NK-92 (cell line): ENCODE results near the gene OR51V1.

Source experiments
- DNase-seq: peaks from one replicate; lab custom pipeline; 2025; ENCODE audit not compliant: unreplicated experiment; lab: John Stamatoyannopoulos, UW

The OR51V1 gene

DNA sequence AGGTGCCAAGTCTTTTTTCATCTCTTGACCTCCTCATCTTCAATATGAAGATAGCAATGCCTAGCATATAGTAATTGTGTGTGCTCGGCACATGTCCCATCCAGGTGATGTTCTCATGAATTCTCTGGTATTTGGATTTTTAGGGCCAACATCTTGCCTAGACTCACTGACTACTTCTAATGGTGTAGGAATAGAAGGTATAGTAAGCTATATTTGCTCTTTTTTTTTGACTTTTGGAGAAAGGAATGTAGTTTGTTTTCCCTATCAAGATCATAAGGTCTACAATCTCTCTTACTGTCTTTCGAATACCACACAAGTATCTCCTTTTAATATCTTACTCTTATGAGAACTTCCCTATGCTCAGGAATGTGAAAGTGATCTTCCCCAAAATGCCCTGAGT, 30.6 kb upstream of the OR51V1 start:
- DNase-seq, result no peak

DNA sequence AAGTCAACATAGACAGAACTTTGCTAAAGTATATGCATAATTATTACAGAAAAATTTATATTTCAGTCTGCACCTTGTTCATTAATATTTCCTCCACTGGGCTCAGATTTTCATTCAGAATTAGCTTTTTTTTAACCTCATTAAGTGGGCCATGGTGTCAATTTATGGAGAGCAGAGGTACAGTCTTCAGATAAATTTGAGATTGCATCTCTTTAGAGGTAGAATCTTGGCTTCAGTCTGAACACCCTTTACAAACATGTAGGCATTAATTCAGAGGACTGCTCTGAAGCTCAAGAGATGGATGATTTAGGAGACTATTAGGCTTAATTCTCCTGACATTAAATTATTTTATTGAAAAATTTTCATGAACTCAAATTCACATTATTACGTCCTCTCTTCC, 29.8 kb upstream of the OR51V1 start:
- no peak for DNase-seq

DNA sequence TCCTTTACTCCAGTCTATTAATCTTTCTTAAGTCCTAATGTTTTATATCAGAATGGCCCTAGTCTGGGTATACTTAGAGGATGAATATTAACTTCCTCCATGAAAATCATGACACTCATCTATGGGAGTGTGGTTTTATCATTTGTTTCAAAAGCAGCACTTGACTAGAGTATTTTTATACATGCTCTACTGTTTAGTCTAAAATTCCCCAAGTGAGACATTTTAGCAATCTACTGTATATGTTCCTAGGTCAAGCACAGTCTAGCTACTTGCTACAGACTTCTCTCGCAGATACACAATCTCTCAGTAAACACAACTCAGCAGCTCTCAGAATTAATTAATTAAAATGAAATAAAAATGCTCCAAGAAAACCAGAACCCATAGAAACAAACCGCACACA, 29.3 kb upstream of the OR51V1 start:
- DNase-seq, result no peak

DNA sequence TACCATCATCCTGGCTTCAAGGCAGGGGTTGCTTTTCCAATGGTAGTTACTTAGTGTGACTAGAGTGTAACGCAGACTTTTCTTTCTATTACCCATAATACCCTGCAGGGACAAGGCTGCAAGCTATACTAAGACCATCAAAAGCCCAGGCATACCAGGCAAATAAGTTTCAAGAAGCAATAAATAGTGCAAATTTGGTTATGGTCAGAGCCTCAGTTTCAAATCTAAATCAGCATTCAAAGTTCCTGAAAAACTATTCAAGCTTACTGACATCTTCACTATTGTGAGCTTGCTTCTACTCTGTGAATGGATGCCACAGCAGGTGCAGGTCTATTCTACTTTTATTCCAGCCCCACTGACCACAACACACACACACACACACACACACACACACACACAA, 28.9 kb upstream of the OR51V1 start:
- DNase-seq, result no peak

DNA sequence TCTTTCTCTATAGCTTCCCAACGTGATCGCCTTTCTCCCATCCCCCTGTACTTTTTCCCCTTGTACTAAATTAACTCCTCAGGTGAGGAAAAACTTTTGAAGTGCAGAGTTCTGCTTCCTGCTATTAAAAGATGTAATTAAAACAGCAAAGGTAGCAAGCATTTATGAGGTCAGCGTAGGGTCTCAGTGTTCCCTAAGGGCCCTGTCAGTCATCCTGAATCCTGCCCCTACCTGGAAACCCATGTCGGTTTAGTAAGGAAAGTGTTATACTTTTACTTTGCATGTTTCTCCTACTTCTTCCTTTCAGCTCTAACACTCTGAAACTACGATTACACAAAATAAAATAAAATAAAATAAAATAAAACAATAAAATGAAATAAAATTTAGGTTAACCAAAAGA, 27.6 kb upstream of the OR51V1 start:
- DNase-seq, result no peak

DNA sequence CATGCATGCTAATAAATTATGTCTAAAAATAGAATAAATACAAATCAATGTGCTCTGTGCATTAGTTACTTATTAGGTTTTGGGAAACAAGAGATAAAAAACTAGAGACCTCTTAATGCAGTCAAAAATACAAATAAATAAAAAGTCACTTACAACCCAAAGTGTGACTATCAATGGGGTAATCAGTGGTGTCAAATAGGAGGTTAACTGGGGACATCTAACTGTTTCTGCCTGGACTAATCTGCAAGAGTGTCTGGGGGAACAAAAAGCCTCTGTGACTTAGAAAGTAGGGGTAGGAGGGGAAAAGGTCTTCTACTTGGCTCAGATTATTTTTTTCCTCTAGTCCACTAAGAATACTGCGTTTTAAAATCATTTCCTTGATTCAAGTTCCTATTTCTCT, 27.2 kb upstream of the OR51V1 start:
- DNase-seq, result no peak

DNA sequence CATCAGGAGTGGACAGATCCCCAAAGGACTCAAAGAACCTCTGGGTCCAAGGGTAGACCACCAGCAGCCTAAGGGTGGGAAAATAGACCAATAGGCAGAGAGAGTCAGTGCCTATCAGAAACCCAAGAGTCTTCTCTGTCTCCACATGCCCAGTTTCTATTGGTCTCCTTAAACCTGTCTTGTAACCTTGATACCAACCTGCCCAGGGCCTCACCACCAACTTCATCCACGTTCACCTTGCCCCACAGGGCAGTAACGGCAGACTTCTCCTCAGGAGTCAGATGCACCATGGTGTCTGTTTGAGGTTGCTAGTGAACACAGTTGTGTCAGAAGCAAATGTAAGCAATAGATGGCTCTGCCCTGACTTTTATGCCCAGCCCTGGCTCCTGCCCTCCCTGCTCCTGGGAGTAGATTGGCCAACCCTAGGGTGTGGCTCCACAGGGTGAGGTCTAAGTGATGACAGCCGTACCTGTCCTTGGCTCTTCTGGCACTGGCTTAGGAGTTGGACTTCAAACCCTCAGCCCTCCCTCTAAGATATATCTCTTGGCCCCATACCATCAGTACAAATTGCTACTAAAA, 26.3 kb upstream of the OR51V1 start, which contains the start of gene HBB:
Gene HBB (minus strand): TSS at position 340 of the 579 bp plus-strand sequence. CDS start 50 bp downstream, at position 290.
- no peak for DNase-seq

DNA sequence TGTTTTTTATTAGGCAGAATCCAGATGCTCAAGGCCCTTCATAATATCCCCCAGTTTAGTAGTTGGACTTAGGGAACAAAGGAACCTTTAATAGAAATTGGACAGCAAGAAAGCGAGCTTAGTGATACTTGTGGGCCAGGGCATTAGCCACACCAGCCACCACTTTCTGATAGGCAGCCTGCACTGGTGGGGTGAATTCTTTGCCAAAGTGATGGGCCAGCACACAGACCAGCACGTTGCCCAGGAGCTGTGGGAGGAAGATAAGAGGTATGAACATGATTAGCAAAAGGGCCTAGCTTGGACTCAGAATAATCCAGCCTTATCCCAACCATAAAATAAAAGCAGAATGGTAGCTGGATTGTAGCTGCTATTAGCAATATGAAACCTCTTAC, 25.0 kb upstream of the OR51V1 start:
- DNase-seq, result no peak

DNA sequence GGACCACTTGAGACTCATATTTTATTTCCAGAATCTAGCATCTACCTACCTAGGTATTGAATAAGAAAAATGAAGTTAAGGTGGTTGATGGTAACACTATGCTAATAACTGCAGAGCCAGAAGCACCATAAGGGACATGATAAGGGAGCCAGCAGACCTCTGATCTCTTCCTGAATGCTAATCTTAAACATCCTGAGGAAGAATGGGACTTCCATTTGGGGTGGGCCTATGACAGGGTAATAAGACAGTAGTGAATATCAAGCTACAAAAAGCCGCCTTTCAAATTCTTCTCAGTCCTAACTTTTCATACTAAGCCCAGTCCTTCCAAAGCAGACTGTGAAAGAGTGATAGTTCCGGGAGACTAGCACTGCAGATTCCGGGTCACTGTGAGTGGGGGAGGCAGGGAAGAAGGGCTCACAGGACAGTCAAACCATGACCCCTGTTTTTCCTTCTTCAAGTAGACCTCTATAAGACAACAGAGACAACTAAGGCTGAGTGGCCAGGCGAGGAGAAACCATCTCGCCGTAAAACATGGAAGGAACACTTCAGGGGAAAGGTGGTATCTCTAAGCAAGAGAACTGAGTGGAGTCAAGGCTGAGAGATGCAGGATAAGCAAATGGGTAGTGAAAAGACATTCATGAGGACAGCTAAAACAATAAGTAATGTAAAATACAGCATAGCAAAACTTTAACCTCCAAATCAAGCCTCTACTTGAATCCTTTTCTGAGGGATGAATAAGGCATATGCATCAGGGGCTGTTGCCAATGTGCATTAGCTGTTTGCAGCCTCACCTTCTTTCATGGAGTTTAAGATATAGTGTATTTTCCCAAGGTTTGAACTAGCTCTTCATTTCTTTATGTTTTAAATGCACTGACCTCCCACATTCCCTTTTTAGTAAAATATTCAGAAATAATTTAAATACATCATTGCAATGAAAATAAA, 24.3 kb upstream of the OR51V1 start:
- DNase-seq, result no peak

DNA sequence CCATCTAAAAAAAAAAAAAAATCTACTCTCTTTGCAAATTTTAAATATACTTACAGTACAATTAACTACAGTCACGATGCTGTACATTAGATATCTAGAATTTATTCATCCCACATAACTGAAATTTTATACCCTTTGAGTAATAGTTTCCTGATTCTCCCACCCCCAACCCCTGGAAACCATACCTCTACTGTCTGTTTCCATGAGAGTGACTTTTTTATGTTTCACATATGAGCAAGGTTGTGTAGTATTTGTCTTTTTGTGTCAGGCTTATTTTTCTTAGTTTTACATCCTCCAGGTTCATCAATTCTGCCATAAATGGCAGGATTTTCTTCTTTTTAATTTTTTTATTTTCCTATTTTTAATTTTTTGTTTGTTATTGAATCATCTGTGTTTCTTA, 23.2 kb upstream of the OR51V1 start:
- no peak for DNase-seq

DNA sequence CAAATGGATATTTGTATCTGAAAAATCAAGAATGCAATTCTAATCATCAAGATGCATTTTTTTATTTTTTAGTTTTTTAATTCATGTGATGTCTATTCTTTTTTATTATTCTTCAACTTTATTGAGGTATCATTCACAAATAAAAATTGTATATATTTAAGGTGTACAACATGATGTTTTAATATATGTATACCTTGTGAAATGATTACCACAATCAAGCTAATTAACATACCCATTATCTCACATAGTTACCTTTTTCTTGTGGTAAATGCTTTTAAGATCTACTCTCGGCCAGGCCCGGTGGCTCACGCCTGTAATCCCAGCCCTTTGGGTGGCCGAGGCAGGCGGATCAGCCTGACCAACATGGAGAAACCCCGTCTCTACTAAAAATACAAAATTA, 22.7 kb upstream of the OR51V1 start:
- no peak for DNase-seq

DNA sequence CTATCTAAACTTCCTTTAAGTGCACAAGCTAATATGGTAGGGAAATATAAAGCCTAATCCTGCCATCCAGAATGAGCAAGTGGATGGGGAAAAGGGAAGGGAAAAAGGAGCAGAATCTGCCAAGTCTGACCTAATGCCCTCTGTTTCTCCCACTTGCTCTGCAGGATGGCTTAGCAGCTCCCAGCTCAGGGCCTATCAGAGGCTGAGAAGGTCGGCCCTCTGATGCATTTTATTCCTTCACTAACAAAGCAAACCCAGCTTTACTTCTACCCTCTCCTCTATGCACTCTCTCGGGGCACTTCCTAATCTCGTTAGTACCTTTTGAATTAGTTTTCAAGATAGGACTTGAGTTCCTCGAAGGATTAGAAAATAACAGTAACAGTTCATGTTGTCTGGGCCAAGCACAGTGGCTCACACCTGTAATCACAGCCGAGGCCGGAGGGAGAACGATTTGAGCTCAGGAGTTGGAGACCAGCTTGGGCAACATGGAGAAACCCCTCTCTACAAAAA, 9.9 kb upstream of the OR51V1 start:
- no peak for DNase-seq

DNA sequence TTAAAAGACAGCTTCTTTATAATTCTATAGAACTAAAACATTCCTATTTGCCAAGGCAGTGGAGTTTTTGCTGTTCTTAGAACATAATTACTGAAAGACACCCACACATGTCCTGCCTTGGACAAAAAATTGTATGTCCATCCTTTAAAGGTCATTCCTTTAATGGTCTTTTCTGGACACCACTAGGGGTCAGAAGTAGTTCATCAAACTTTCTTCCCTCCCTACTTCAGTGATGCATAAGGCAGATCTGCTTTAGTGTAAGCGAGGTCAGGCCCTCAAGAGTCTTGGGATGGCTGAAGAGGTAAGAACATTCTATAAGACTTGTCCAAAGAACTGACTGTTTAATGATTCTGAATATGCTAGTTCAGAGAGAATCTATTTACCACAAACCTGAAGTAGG, 4.3 kb upstream of the OR51V1 start:
- no peak for DNase-seq

DNA sequence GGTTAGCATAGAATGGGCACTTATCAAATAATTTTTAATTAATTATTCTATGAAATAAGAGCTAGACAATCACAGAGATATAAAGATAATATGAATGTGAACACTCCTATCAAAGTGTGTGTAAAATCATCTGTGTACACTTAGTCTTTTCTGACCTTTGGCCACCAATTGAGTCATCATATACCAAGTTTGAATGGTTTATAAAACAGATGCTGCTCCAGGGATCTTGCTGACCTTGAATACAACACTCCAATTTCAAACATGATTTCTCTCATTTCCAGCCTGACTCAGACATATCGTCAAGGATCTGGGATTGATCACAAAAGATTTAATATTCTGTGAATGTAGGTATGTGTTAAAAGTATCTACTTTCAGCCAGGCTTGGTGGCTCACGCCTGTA, 2.9 kb upstream of the OR51V1 start:
- no peak for DNase-seq

DNA sequence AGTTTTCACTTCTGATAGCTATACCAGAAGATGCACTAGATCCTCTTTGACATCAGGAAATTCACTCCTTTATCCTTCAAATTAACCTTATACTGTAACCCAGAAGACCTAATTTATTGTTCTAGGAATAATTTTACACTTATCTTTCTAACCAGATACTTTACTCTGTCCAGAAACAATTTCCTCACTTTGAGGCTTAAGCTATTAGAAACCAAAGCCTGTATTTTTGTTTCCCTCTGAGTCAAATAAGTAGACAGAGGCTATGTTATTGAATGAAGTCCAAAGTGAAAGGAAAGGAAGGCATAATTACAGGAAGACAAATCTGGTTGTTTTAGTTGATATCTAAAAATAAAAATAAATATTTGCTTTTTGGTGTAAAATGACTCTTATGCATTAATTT, 2.2 kb downstream of the OR51V1 start:
- DNase-seq, result no peak

DNA sequence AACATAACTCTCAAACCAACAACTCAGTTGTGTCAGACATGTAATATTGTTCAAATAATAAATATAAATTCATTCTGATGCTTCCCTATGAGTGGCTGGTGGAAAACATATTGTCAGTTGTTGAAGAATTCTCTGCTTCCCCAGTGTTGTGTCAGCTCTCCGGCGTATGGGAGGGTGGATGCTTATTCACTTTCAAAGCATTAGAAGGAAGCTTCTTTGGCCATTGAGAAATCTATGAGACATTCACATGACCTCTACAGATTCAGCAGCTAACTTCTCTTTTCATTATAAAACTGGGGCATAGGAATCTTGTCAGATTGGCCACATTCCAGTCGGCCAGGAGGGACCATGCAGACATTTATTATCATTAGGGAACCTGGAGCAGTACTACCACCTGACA, 2.9 kb downstream of the OR51V1 start:
- no peak for DNase-seq

DNA sequence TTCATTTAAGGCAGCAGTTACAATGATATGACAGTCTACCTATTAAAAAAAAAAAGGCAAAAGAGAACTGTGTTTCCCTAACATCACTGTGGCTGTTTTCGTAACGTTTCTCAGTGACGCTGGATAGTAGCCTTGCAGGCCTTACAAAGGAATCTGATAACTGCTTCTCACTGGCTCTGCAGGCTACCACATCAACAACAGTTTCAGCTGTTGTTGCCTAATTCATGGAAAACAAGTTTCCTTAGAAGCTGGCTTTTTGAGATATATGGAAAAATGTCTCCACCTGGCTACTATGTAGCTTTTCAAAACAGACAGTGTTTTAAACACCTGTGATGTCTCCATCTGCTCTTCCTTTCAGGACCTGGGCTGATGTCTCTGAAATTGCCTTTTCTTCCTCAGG, 3.8 kb downstream of the OR51V1 start:
- DNase-seq, result no peak

DNA sequence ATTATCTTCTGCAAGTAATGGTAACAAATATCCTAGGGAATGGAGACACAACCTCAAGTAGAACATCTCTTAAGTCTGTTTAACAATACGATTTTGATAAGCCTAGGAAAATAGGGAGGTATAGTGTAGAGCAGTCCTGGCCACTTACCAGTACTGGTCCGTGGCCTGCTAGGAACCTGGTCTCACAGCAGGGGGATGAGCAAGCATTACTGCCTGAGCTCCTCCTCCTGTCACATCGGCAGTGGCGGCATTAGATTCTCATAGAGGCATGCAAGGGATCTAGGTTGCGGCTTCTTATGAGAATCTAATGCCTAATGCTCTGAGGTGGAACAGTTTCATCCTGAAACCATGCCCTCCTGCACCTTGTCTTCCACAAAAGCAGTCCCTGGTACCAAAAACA, 4.4 kb downstream of the OR51V1 start:
- DNase-seq, result no peak

DNA sequence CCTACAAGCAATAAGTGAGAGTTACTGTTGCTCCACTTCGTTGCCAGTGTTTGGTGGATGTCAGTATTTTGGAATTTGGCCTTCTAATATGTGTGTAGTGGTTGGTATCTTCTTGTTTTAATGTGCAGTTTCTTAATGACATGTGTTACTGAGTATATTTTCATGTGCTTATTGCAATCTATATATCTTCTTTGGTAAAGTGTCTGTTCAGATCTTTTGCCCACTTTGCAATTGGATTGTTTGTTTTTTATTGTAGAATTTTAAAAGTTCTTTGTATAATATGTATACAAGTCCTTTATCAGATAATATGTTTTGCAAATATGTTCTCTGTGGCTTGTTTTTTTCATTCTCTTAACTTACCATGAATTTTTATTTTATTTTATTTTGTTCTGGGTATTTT, 7.7 kb downstream of the OR51V1 start:
- no peak for DNase-seq

DNA sequence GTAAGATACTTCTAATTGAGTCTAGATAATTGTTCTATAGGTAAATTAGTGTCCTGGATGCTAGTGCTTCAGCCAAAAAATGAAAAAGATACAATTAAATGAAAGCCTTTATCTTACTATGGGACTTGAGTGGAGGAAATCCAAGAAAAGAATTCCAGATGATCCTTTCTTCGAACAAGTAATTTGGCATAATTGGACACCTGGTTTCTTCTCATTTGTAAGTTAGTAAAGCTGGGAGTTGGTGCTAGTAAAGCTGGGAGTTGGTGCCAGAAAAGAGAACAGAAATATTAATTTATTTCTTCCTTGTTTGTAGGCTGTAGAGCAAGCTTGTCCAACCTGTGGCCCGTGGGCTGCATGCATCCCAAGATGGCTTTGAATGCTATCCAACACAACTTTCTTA, 12.3 kb downstream of the OR51V1 start:
- DNase-seq, result no peak

DNA sequence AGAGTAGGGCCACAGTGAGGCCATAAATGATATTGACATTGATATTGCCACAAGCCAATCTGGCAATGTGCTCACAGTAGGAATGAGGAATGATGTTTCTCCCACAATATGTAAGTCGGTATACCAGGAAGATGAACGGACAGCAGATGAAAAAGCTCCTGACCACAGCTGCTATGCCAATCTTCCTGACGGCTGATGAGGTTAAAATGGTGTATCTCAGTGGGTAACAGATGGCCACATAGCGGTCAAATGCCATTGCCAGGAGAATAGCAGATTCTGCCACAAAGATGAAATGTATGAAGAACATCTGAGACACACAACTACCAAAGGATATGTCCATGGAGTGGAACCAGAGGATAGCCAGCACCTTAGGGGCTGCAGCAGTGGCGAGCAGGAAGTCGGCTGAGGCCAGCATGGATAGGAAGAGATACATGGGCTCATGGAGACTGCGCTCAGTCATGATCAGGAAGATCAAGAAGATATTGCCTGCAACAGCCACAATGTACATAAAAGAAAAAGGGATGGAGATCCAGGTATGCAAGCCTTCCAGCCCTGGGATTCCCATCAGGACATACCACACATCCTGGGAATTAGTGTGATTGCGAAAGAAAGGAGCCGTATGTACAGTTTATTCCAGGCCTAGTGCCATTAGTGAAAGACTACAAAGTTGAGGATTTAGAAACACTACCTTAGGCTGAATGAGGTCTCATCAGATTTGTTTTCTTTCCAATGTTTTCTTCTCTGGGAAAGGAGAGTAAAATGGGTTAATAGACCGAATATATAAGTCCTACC, 22.2 kb downstream of the OR51V1 start:
- no peak for DNase-seq

DNA sequence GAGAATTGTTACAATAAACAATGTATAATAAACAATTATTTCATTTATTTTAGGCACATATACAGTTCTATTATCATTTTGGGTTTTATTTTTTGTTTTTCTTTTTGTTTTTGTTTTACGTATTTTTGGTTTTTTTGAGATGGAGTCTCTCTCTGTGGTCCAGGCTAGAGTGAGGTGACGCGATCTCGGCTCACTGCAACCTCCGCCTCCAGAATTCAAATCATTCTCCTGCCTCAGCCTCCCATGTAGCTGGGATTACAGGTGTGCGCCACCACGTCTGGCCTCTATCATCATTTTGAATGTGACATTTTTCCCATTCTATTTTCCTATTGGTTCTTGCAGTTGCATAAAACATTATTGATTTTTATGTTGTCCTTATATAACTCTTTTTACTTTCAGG, 25.5 kb downstream of the OR51V1 start:
- DNase-seq, result no peak
